ENCODE measurements around the gene PCDH20.
"Not testable (repeated sequence)": the region's sequence is repeated elsewhere in the genome, so short reads cannot be mapped to it uniquely, and the experiment has no call there.

PCDH20 gene

GRCh38 chr13:61408571-61408970 lies 7.1 kb downstream of the PCDH20 start:
- Histone ChIP-seq H3K4me1 (ENCODE audit: control insufficient read depth in 1 of 2, insufficient read depth in 2 of 2, low read length in 2 of 2) (peaks cover 0 to 5% of the 10 kb centered on the region in 2 donors), H3K27ac (ENCODE audit: low read length) (no peak overlapping the region), H3K4me3 (ENCODE audit: low read depth in 1 of 2, low read length in 2 of 2) (no peak overlapping the region), H3K27me3 (ENCODE audit: low read depth, low read length) (peaks cover 8% of the 10 kb centered on the region), H3K9me3 (ENCODE audit: control insufficient read depth in 1 of 2, low read length in 2 of 2) (no peaks in the 10 kb centered on the region), H3K36me3 (ENCODE audit: control insufficient read depth in 1 of 2, insufficient read depth in 2 of 2, low read length in 2 of 2) (no peaks in the 10 kb centered on the region)

DNA sequence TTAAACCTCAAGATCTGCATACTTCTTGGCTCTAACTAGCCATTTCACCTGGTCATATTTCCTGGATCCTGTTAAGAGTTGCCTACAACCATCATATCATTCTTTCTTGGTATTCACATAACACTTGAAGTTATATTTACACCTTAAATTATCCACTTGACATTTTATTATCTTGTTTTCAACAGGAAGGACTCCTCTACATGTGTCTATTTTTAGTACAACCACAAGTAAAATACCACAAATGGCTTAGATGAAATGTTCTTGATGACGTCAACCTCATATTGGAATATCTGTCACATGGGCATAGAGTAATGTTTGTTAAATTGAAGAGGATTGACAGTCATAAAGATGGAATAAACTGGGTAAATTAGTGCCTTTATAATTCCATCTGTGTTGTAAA lies 9.4 kb downstream of the PCDH20 start:
- Histone ChIP-seq H3K36me3 (ENCODE audit: control insufficient read depth in 1 of 2, insufficient read depth in 2 of 2, low read length in 2 of 2) (no peaks in the 10 kb centered on the region), H3K27me3 (ENCODE audit: low read depth, low read length) (no peaks in the 10 kb centered on the region), H3K9me3 (ENCODE audit: control insufficient read depth in 1 of 2, low read length in 2 of 2) (no peaks in the 10 kb centered on the region), H3K4me3 (ENCODE audit: low read depth in 1 of 2, low read length in 2 of 2) (no peak overlapping the region), H3K27ac (ENCODE audit: low read length) (no peak overlapping the region), H3K4me1 (ENCODE audit: control insufficient read depth in 1 of 2, insufficient read depth in 2 of 2, low read length in 2 of 2) (no peaks in the 10 kb centered on the region)

DNA sequence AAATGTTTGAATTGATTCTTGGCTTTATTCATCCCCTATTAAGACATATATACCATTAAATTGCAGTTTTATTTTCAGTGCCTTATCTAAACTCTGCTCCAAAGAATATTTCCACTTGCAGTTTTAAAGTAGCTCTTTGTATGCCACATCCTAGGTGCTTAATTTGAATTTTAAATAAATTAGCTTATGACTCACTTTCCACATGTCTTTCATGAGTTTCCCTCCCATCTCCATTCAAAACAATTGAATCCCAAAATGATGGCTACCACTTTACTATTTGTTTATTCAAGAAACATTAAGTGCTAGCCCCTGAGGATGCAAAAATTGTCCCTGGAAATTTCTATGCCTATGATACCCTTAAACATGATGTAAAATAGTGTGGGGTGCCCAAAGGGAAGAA lies 19.5 kb downstream of the PCDH20 start:
- no peaks in the 10 kb centered on the region for H3K9me3 ChIP-seq (ENCODE audit: control insufficient read depth in 1 of 2, low read length in 2 of 2)
- H3K36me3 ChIP-seq (ENCODE audit: control insufficient read depth in 1 of 2, insufficient read depth in 2 of 2, low read length in 2 of 2): no peaks in the 10 kb centered on the region
- no peak overlapping the region for H3K4me3 ChIP-seq (ENCODE audit: low read depth in 1 of 2, low read length in 2 of 2)
- H3K27me3 ChIP-seq (ENCODE audit: low read depth, low read length): no peaks in the 10 kb centered on the region
- H3K27ac ChIP-seq (ENCODE audit: low read length): no peak overlapping the region
- H3K4me1 ChIP-seq (ENCODE audit: control insufficient read depth in 1 of 2, insufficient read depth in 2 of 2, low read length in 2 of 2): no peaks in the 10 kb centered on the region

GRCh38 chr13:61391426-61391825 lies 24.2 kb downstream of the PCDH20 start:
- no peak overlapping the region for H3K27ac ChIP-seq (ENCODE audit: low read length)
- H3K4me1 ChIP-seq (ENCODE audit: control insufficient read depth in 1 of 2, insufficient read depth in 2 of 2, low read length in 2 of 2): no peaks in the 10 kb centered on the region
- H3K36me3 ChIP-seq (ENCODE audit: control insufficient read depth in 1 of 2, insufficient read depth in 2 of 2, low read length in 2 of 2): no peaks in the 10 kb centered on the region
- H3K9me3 ChIP-seq (ENCODE audit: control insufficient read depth in 1 of 2, low read length in 2 of 2): no peaks in the 10 kb centered on the region
- no peak overlapping the region for H3K4me3 ChIP-seq (ENCODE audit: low read depth in 1 of 2, low read length in 2 of 2)
- no peaks in the 10 kb centered on the region for H3K27me3 ChIP-seq (ENCODE audit: low read depth, low read length)

- no peaks in the 10 kb centered on the region for H3K4me1 ChIP-seq (ENCODE audit: control insufficient read depth in 1 of 2, insufficient read depth in 2 of 2, low read length in 2 of 2)
- H3K9me3 ChIP-seq (ENCODE audit: control insufficient read depth in 1 of 2, low read length in 2 of 2): no peaks in the 10 kb centered on the region
- H3K27ac ChIP-seq (ENCODE audit: low read length): no peak overlapping the region
- no peak overlapping the region for H3K4me3 ChIP-seq (ENCODE audit: low read depth in 1 of 2, low read length in 2 of 2)
- no peaks in the 10 kb centered on the region for H3K36me3 ChIP-seq (ENCODE audit: control insufficient read depth in 1 of 2, insufficient read depth in 2 of 2, low read length in 2 of 2)
- no peaks in the 10 kb centered on the region for H3K27me3 ChIP-seq (ENCODE audit: low read depth, low read length)
These were observed 28.0 kb downstream of the PCDH20 start for GRCh38 chr13:61387694-61388093.

- Histone ChIP-seq H3K9me3 (ENCODE audit: control insufficient read depth in 1 of 2, low read length in 2 of 2) (no peaks in the 10 kb centered on the region), H3K27me3 (ENCODE audit: low read depth, low read length) (no peaks in the 10 kb centered on the region), H3K4me3 (ENCODE audit: low read depth in 1 of 2, low read length in 2 of 2) (no peak overlapping the region), H3K4me1 (ENCODE audit: control insufficient read depth in 1 of 2, insufficient read depth in 2 of 2, low read length in 2 of 2) (no peaks in the 10 kb centered on the region), H3K27ac (ENCODE audit: low read length) (no peak overlapping the region), H3K36me3 (ENCODE audit: control insufficient read depth in 1 of 2, insufficient read depth in 2 of 2, low read length in 2 of 2) (no peaks in the 10 kb centered on the region)
These were observed 32.5 kb downstream of the PCDH20 start for GRCh38 chr13:61383111-61383510.

GRCh38 chr13:61370520-61370919 lies 45.1 kb downstream of the PCDH20 start:
- Histone ChIP-seq H3K4me1 (ENCODE audit: control insufficient read depth in 1 of 2, insufficient read depth in 2 of 2, low read length in 2 of 2) (no peaks in the 10 kb centered on the region), H3K36me3 (ENCODE audit: control insufficient read depth in 1 of 2, insufficient read depth in 2 of 2, low read length in 2 of 2) (no peaks in the 10 kb centered on the region), H3K9me3 (ENCODE audit: control insufficient read depth in 1 of 2, low read length in 2 of 2) (no peaks in the 10 kb centered on the region), H3K4me3 (ENCODE audit: low read depth in 1 of 2, low read length in 2 of 2) (no peak overlapping the region), H3K27me3 (ENCODE audit: low read depth, low read length) (no peaks in the 10 kb centered on the region), H3K27ac (ENCODE audit: low read length) (no peak overlapping the region)

GRCh38 chr13:61364690-61365089 lies 51.0 kb downstream of the PCDH20 start:
- H3K27me3 ChIP-seq (ENCODE audit: low read depth, low read length); H3K4me3 ChIP-seq (ENCODE audit: low read depth in 1 of 2, low read length in 2 of 2); H3K27ac ChIP-seq (ENCODE audit: low read length): not testable (repeated sequence)

GRCh38 chr13:61362522-61362921 lies 53.1 kb downstream of the PCDH20 start:
- no peaks in the 10 kb centered on the region for H3K36me3 ChIP-seq (ENCODE audit: control insufficient read depth in 1 of 2, insufficient read depth in 2 of 2, low read length in 2 of 2)
- H3K9me3 ChIP-seq (ENCODE audit: control insufficient read depth in 1 of 2, low read length in 2 of 2): no peaks in the 10 kb centered on the region
- no peaks in the 10 kb centered on the region for H3K27me3 ChIP-seq (ENCODE audit: low read depth, low read length)
- no peak overlapping the region for H3K4me3 ChIP-seq (ENCODE audit: low read depth in 1 of 2, low read length in 2 of 2)
- no peak overlapping the region for H3K27ac ChIP-seq (ENCODE audit: low read length)
- no peaks in the 10 kb centered on the region for H3K4me1 ChIP-seq (ENCODE audit: control insufficient read depth in 1 of 2, insufficient read depth in 2 of 2, low read length in 2 of 2)

More at GRCh38 chr13:61364690-61365089, 51.0 kb downstream of the PCDH20 start:
- H3K9me3 ChIP-seq (ENCODE audit: control insufficient read depth in 1 of 2, low read length in 2 of 2); H3K4me1 ChIP-seq (ENCODE audit: control insufficient read depth in 1 of 2, insufficient read depth in 2 of 2, low read length in 2 of 2); H3K36me3 ChIP-seq (ENCODE audit: control insufficient read depth in 1 of 2, insufficient read depth in 2 of 2, low read length in 2 of 2): not testable (repeated sequence)
